ENCODE results near the gene SHISAL2A. TPM values are rescaled to one million over a fixed set of nuclear protein-coding genes. Genes with fewer than 3 reads are reported as not detected.

Gene SHISAL2A
- total RNA-seq, 1 experiment from 2014 or later: 0.26 TPM

GRCh38 chr1:52662645-52663313 is 29.8 kb downstream of the SHISAL2A start:
- H3K9me3 Mint-ChIP-seq (ENCODE audit: unreplicated experiment): no peaks in the 10 kb centered on the region
- intact Hi-C loops (cut with micrococcal nuclease): loop anchor here (10.0 kb wide), 1 partner anchor 198 kb away; no protein-coding TSS in a partner anchor
- H3K27me3 Mint-ChIP-seq (ENCODE audit: insufficient read depth, unreplicated experiment): no peaks in the 10 kb centered on the region
- peaks cover 65% of the 10 kb centered on the region for H3K4me1 Mint-ChIP-seq (ENCODE audit: insufficient read depth, unreplicated experiment)
- no TSS peak for BruUV-seq (replicated peaks)
- peak overlapping the region; percentile 64 for H3K4me3 Mint-ChIP-seq (ENCODE audit: unreplicated experiment)
- peak overlapping the region; percentile 68 for H3K27ac Mint-ChIP-seq (ENCODE audit: low read depth, unreplicated experiment)
- DNase-seq (ENCODE audit: unreplicated experiment): peak; percentile 98
- ChIA-PET POLR2A (interaction anchor here (0.8 to 13.1 kb wide), 9 partner anchors 10 to 257 kb away, joined by 3 to 284 read pairs (median 6); partner anchors contain the start of gene TUT4), CTCF (interaction anchor here (0.6 to 1.2 kb wide), 4 partner anchors 18 to 112 kb away, joined by 3 to 5 read pairs (median 3); no protein-coding TSS in a partner anchor)
- H3K36me3 Mint-ChIP-seq (ENCODE audit: insufficient read depth, unreplicated experiment): peaks cover 5% of the 10 kb centered on the region
- no peak for TF ChIP-seq CTCF (IDR thresholded peaks at IDR 0.05; ENCODE audit: unreplicated experiment)

GRCh38 chr1:52663716-52664115 is 30.7 kb downstream of the SHISAL2A start:
- H3K4me3 Mint-ChIP-seq (ENCODE audit: unreplicated experiment): peak overlapping the region; percentile 64
- peaks cover 5% of the 10 kb centered on the region for H3K36me3 Mint-ChIP-seq (ENCODE audit: insufficient read depth, unreplicated experiment)
- H3K27ac Mint-ChIP-seq (ENCODE audit: low read depth, unreplicated experiment): peak overlapping the region; percentile 68
- intact Hi-C loops (cut with micrococcal nuclease): loop anchor here (10.0 kb wide), 1 partner anchor 199 kb away; no protein-coding TSS in a partner anchor
- no TSS peak for BruUV-seq (replicated peaks)
- ChIA-PET CTCF (no interaction called here), POLR2A (interaction anchor here (1.1 to 13.1 kb wide), 5 partner anchors 9 to 113 kb away, joined by 4 to 284 read pairs (median 12); partner anchors contain the start of gene TUT4)
- no peak for TF ChIP-seq CTCF (IDR thresholded peaks at IDR 0.05; ENCODE audit: unreplicated experiment)
- no peaks in the 10 kb centered on the region for H3K9me3 Mint-ChIP-seq (ENCODE audit: unreplicated experiment)
- peaks cover 67% of the 10 kb centered on the region for H3K4me1 Mint-ChIP-seq (ENCODE audit: insufficient read depth, unreplicated experiment)
- DNase-seq (ENCODE audit: unreplicated experiment): no peak
- no peaks in the 10 kb centered on the region for H3K27me3 Mint-ChIP-seq (ENCODE audit: insufficient read depth, unreplicated experiment)

GRCh38 chr1:52665006-52665941 is 32.3 kb downstream of the SHISAL2A start:
- BruUV-seq (replicated peaks): no TSS peak
- no peaks in the 10 kb centered on the region for H3K36me3 Mint-ChIP-seq (ENCODE audit: insufficient read depth, unreplicated experiment)

More at GRCh38 chr1:52665006-52665941, 32.3 kb downstream of the SHISAL2A start:
- Mint-ChIP-seq H3K9me3 (ENCODE audit: unreplicated experiment) (no peaks in the 10 kb centered on the region), H3K4me1 (ENCODE audit: insufficient read depth, unreplicated experiment) (peaks cover 60% of the 10 kb centered on the region), H3K27me3 (ENCODE audit: insufficient read depth, unreplicated experiment) (no peaks in the 10 kb centered on the region), H3K4me3 (ENCODE audit: unreplicated experiment) (peak overlapping the region; percentile 38), H3K27ac (ENCODE audit: low read depth, unreplicated experiment) (peak overlapping the region; percentile 83)
- TF ChIP-seq CTCF (IDR thresholded peaks at IDR 0.05; ENCODE audit: unreplicated experiment): no peak
- DNase-seq (ENCODE audit: unreplicated experiment): peak; percentile 84
- intact Hi-C loops (cut with micrococcal nuclease): loop anchor here (5.0 to 10.0 kb wide), 3 partner anchors 200 to 538 kb away; partner anchors contain the start of genes ORC1 and PRPF38A
- ChIA-PET POLR2A (interaction anchor here (0.6 to 13.1 kb wide), 19 partner anchors 9 to 316 kb away, joined by 3 to 284 read pairs (median 5); partner anchors contain the start of genes COA7, ORC1, PRPF38A and TUT4), CTCF (interaction anchor here (0.6 to 1.4 kb wide), 8 partner anchors 22 to 428 kb away, joined by 3 to 6 read pairs (median 4); no protein-coding TSS in a partner anchor)
